PC-3 (cell line): ENCODE measurements around the gene ZNF593OS.

Experiments
- CTCF ChIP-seq: fragments of 300-600 bp; sonication (generic); conservative IDR thresholded peaks from 2 replicates; pipeline ENCODE4 v1.5.1; 2017; ENCODE audit warnings: antibody characterized with exemption, low read depth, mild to moderate bottlenecking, low read length
- EZH2 ChIP-seq: fragments of 300-600 bp; sonication (generic); IDR thresholded peaks from one replicate; pipeline ENCODE4 v1.6.1; 2017; ENCODE audit warnings: antibody characterized with exemption, mild to moderate bottlenecking, low read length; ENCODE audit not compliant: unreplicated experiment

- no peak for TF ChIP-seq CTCF
- TF ChIP-seq EZH2, result no peak
Measured at GRCh38 chr1:26210147-26210870, 38.7 kb upstream of the ZNF593OS start.
